ENCODE measurements around the gene PGAP6.
A peak's percentile ranks its signal among the peaks of the same experiment; 100 is the strongest.
"Not testable (repeated sequence)": the region's sequence is repeated elsewhere in the genome, so short reads cannot be mapped to it uniquely, and the experiment has no call there.

Gene PGAP6

DNA sequence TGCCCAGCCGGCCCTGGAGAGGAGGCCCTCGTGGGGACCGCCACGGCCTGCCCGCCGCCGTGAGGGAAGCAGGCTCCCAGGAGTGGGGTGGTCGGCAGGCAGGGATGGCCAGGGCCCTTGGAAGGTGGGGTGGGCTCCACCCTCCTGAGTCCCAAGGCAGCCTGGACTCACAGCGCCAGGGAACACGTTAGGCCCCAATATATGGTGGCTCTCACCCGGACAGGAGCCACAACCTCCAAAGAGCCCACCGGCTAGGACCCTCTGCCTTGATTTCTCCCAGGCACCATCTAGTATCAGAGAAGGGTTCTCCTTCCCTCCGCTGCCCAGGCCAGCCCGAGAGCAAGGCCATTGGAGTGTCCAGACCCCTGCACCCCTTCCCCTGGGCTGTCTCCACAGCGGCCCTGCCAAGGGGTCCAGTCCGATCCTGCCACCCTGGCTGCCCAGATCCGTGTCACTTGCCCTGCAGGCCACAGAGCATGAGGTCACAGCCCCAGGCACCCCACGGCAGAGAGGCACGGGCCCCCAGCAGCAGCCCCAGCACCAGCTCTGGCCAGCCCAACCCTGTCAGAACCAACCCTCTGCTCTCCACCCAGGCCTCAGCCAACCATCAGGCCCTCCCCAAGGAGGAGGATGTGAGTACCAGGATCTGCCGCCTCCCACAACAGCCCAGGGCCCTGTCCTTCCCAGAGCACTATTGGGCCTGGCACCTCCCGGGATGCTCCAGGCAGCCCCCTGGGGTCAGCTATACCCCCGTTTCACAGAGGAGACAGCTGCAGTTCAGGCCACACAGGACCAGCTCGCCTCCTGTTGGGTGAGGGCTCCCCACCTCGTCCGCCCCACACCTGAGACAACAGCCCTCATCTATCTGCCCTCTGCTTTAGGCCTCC, 28.1 kb downstream of the PGAP6 start:
- TF ChIP-seq CTCF (IDR thresholded peaks at IDR 0.05) = no peak
- peak overlapping the region; percentile 77 for H3K27ac ChIP-seq
- peak overlapping the region; percentile 62 to 76 for H3K4me3 ChIP-seq (ENCODE audit: low read depth in 1 of 2, low read length in 1 of 2)

DNA sequence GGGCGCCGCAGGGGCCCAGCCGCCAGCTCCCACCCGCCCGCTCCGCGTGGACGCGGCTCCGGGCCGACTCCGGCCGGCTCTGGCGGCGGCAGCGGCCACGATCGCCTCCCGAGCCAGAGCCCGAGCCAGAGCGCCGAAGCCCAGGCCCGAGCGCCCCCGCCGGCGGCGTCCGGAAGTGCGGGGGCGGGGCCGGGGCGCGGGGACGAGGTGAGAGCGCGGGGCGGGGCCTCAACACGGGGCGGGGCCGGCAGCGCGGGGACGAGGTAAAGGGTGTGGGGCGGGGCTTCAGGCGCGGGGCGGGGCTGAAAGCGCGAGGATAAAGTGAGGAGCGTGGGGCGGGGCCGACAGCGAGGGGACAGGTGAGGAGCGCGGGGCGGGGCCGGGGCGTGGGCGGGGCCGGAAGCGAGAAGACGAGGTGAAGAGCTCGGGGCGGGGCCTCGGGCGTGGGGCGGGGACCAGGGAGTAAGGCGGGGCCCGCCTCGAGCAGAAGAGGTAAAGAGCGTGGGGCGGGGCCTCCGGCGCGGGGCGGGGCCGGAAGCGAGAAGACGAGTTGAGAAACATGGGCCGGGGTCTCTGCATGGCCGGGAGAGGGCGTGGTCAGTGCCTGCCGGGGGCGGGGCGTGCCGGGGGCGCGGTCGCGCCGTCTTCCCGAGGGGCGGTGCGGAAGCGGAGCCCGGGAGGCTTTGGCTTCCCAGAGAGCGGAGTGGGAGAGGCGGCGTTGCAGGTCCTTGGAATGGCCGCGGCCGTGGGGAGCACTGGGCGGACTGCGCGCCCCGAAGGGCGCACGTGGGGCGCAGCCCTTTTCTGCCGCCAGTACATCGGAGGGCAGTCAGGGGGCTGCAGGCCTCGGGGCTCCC, 29.0 kb downstream of the PGAP6 start, which contains the start of gene AXIN1:
TSS of gene AXIN1 (minus strand) at position 177 of the 857 bp plus-strand sequence. CDS start 5,698 bp downstream, outside the sequence.
- Histone ChIP-seq H3K4me1 (ENCODE audit: control insufficient read depth in 1 of 2, insufficient read depth in 1 of 2, low read depth in 1 of 2, low read length in 1 of 2) (peaks cover 29 to 37% of the 10 kb centered on the region in 2 experiments), H3K27ac (peak within 1 kb of the TSS; percentile 77)

More for the DNA sequence above, 28.1 kb downstream of the PGAP6 start:
- no peaks in the 10 kb centered on the region for H3K9me3 ChIP-seq
- H3K4me1 ChIP-seq (ENCODE audit: control insufficient read depth in 1 of 2, insufficient read depth in 1 of 2, low read depth in 1 of 2, low read length in 1 of 2) = peaks cover 22 to 28% of the 10 kb centered on the region in 2 experiments
- no peaks in the 10 kb centered on the region for H3K27me3 ChIP-seq
- H3K36me3 ChIP-seq = peaks cover 5% of the 10 kb centered on the region

DNA sequence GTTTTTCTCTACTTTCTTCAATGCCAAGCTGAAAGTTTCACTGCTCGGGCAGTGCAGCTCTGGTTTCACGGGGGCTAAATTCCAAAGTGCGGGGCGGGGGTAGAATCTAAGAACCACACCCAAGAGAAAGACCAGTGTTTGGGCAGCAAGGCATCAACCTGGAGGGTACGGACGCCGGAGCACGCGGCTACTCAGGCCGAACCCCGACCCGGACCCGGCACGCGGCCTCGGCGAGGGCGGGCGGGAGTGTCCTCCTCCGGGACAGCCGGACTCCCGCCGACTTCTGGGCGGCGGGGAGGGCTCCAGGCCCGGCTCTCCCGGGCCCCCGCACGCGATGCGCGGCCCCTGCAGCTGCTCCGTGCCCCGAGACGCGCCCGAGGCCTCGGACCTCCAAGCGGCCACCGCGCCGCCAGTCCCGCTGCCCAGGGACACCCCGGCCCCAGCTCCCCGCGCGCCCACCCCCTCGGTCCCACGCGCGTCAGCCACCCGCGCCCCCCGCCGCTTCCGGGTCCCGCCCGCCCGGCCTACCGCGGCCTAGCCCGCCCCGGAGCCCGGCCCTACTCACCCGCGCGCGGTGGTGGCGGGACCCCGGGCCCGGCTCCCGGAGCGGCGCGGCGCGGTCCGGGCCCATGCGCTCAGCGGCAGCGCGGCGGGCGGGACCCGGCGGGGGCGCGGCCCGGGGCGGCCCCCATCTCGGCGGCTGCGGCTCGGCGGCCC, 29.8 kb downstream of the PGAP6 start:
- Histone ChIP-seq H3K9me3 (no peaks in the 10 kb centered on the region), H3K4me3 (ENCODE audit: low read depth in 1 of 2, low read length in 1 of 2) (peak overlapping the region; percentile 66 to 70), H3K27ac (peak overlapping the region; percentile 77), H3K4me1 (ENCODE audit: control insufficient read depth in 1 of 2, insufficient read depth in 1 of 2, low read depth in 1 of 2, low read length in 1 of 2) (peaks cover 30 to 37% of the 10 kb centered on the region in 2 experiments), H3K27me3 (no peaks in the 10 kb centered on the region), H3K36me3 (peaks cover 5% of the 10 kb centered on the region)
- TF ChIP-seq CTCF (IDR thresholded peaks at IDR 0.05) = no peak

More for the DNA sequence above, 29.0 kb downstream of the PGAP6 start, which contains the start of gene AXIN1:
- peak; percentile 99 for TF ChIP-seq CTCF (IDR thresholded peaks at IDR 0.05)
- Histone ChIP-seq H3K27me3 (no peaks in the 10 kb centered on the region), H3K36me3 (peaks cover 5% of the 10 kb centered on the region), H3K9me3 (no peaks in the 10 kb centered on the region), H3K4me3 (ENCODE audit: low read depth in 1 of 2, low read length in 1 of 2) (peak within 1 kb of the TSS; percentile 66 to 76)

DNA sequence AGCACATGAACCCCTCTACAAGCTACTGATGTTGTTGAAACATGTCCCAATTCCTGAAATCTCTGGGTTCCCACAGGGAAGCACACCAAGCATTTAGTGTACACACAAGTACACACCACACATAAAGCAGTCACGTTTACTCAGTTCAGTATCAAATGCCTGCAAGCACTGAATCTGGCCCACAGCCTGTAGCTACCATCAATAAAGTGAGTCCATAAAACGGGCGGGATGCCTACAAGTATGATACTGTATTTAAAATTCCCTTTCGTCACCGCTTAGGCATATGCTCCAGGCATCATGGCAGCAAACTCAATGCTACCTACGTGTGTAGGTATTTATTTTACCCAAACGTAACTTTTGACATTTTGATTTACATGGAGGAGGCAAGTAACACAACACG, 31.6 kb downstream of the PGAP6 start:
- peaks cover 21% of the 10 kb centered on the region for H3K36me3 ChIP-seq
- no peak overlapping the region for H3K27ac ChIP-seq
- H3K4me3 ChIP-seq (ENCODE audit: low read depth in 1 of 2, low read length in 1 of 2) = no peak overlapping the region
- H3K27me3 ChIP-seq = no peaks in the 10 kb centered on the region
- H3K9me3 ChIP-seq = no peaks in the 10 kb centered on the region
- no peak for TF ChIP-seq CTCF (IDR thresholded peaks at IDR 0.05)
- peaks cover 30 to 37% of the 10 kb centered on the region in 2 experiments for H3K4me1 ChIP-seq (ENCODE audit: control insufficient read depth in 1 of 2, insufficient read depth in 1 of 2, low read depth in 1 of 2, low read length in 1 of 2)

- no peaks in the 10 kb centered on the region for H3K27me3 ChIP-seq
- H3K27ac ChIP-seq = no peak overlapping the region
- no peak overlapping the region for H3K4me3 ChIP-seq (ENCODE audit: low read depth in 1 of 2, low read length in 1 of 2)
- H3K4me1 ChIP-seq (ENCODE audit: control insufficient read depth in 1 of 2, insufficient read depth in 1 of 2, low read depth in 1 of 2, low read length in 1 of 2) = peaks cover 30 to 46% of the 10 kb centered on the region in 2 experiments
- no peak for TF ChIP-seq CTCF (IDR thresholded peaks at IDR 0.05)
- H3K9me3 ChIP-seq = no peaks in the 10 kb centered on the region
- H3K36me3 ChIP-seq = peaks cover 29% of the 10 kb centered on the region
These were observed 32.6 kb downstream of the PGAP6 start for GRCh38 chr16:349211-349610.

GRCh38 chr16:348495-348894, 33.3 kb downstream of the PGAP6 start:
- H3K4me3 ChIP-seq (ENCODE audit: low read depth in 1 of 2, low read length in 1 of 2); H3K9me3 ChIP-seq; H3K27me3 ChIP-seq: not testable (repeated sequence)
- peak overlapping the region; percentile 36 for H3K27ac ChIP-seq
- peaks cover 35 to 51% of the 10 kb centered on the region in 2 experiments for H3K4me1 ChIP-seq (ENCODE audit: control insufficient read depth in 1 of 2, insufficient read depth in 1 of 2, low read depth in 1 of 2, low read length in 1 of 2)
- H3K36me3 ChIP-seq = peaks cover 29% of the 10 kb centered on the region

All from neutrophil (primary cell).